ENCODE measurements around the gene CCND3. TPM values are rescaled to one million over a fixed set of nuclear protein-coding genes. Genes with fewer than 3 reads are reported as not detected.

CCND3 gene
- total RNA-seq, 1 donor from 2014 or later, result 37.2 TPM

DNA sequence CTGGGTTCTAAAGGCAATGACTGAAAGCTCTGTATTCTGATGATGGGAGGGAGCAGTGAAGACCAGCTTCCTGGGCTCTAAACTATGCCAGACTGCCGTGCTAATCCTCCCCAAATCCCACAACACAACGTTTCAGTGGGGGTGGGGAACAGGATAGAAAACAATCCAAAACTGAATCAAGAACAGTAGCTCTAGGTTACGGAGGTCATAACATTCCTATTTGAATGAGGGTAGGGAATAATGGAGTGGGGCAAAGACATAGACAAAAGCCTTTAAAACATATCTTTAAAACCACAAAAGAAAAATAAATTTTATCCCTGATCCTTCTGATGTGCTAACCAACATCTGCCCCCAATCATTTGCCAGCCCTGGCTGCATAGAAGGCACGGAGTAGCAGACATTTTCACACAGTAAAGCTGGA lies 54.3 kb downstream of the CCND3 start:
- H3K36me3 Mint-ChIP-seq, result no peaks in the 10 kb centered on the region
- H3K4me3 Mint-ChIP-seq, result no peak overlapping the region
- no peaks in the 10 kb centered on the region for H3K27me3 Mint-ChIP-seq (ENCODE audit: low read depth)
- no peaks in the 10 kb centered on the region for H3K9me3 Mint-ChIP-seq
- H3K27ac Mint-ChIP-seq, result no peak overlapping the region
- peaks cover 2% of the 10 kb centered on the region for H3K4me1 Mint-ChIP-seq
- TF ChIP-seq, protein P1, sequence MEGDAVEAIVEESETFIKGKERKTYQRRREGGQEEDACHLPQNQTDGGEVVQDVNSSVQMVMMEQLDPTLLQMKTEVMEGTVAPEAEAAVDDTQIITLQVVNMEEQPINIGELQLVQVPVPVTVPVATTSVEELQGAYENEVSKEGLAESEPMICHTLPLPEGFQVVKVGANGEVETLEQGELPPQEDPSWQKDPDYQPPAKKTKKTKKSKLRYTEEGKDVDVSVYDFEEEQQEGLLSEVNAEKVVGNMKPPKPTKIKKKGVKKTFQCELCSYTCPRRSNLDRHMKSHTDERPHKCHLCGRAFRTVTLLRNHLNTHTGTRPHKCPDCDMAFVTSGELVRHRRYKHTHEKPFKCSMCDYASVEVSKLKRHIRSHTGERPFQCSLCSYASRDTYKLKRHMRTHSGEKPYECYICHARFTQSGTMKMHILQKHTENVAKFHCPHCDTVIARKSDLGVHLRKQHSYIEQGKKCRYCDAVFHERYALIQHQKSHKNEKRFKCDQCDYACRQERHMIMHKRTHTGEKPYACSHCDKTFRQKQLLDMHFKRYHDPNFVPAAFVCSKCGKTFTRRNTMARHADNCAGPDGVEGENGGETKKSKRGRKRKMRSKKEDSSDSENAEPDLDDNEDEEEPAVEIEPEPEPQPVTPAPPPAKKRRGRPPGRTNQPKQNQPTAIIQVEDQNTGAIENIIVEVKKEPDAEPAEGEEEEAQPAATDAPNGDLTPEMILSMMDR (IDR thresholded peaks at IDR 0.05; ENCODE audit: unreplicated experiment), result no peak
- DNase-seq (ENCODE audit: low spot score in 2 of 2, unreplicated experiment in 2 of 2), result no peak

GRCh38 chr6:41885930-41886329 lies 55.7 kb downstream of the CCND3 start:
- Mint-ChIP-seq H3K9me3 (no peaks in the 10 kb centered on the region), H3K4me3 (no peak overlapping the region), H3K4me1 (peaks cover 2% of the 10 kb centered on the region), H3K27ac (no peak overlapping the region), H3K36me3 (no peaks in the 10 kb centered on the region), H3K27me3 (ENCODE audit: low read depth) (no peaks in the 10 kb centered on the region)
- TF ChIP-seq, protein P1 (IDR thresholded peaks at IDR 0.05; ENCODE audit: unreplicated experiment), result no peak
- DNase-seq (ENCODE audit: low spot score in 2 of 2, unreplicated experiment in 2 of 2), result no peak

- no peak for DNase-seq (ENCODE audit: low spot score in 2 of 2, unreplicated experiment in 2 of 2)
- TF ChIP-seq, protein P1 (IDR thresholded peaks at IDR 0.05; ENCODE audit: unreplicated experiment), result no peak
- no peak overlapping the region for H3K4me3 Mint-ChIP-seq
- peaks cover 2% of the 10 kb centered on the region for H3K4me1 Mint-ChIP-seq
- H3K9me3 Mint-ChIP-seq, result no peaks in the 10 kb centered on the region
- no peaks in the 10 kb centered on the region for H3K27me3 Mint-ChIP-seq (ENCODE audit: low read depth)
- no peaks in the 10 kb centered on the region for H3K36me3 Mint-ChIP-seq
- H3K27ac Mint-ChIP-seq, result no peak overlapping the region
Observed at GRCh38 chr6:41884957-41885356, 56.7 kb downstream of the CCND3 start.

Other genes starting within 250 kb of the CCND3 start
- gene TFEB, start 206.2 kb downstream of the CCND3 start, total RNA-seq, result 3.2 to 4.4 TPM (median 3.8 TPM) in 3 replicates
- not detected in 3 replicates for gene PGC, start 194.4 kb downstream of the CCND3 start, total RNA-seq
- gene FRS3, start 161.9 kb downstream of the CCND3 start, total RNA-seq, result 5.8 to 6.8 TPM (median 6.3 TPM) in 3 replicates
- 4.5 to 8.1 TPM (median 6.6 TPM) in 3 replicates for gene PRICKLE4, start 161.0 kb downstream of the CCND3 start, total RNA-seq
- gene TOMM6, start 154.1 kb downstream of the CCND3 start, total RNA-seq, result 151 to 168 TPM (median 158 TPM) in 3 replicates
- gene USP49, start 46.4 kb downstream of the CCND3 start, total RNA-seq, result 12.0 to 13.8 TPM (median 12.1 TPM) in 3 replicates
- 24.1 to 25.1 TPM (median 25.1 TPM) in 3 replicates for gene MED20, start 20.7 kb downstream of the CCND3 start, total RNA-seq
- gene BYSL, start 20.3 kb downstream of the CCND3 start, total RNA-seq, result 32.7 to 36.5 TPM (median 32.8 TPM) in 3 replicates
- 32.1 to 38.9 TPM (median 36.5 TPM) in 3 replicates for gene TAF8, start 108.7 kb upstream of the CCND3 start, total RNA-seq
- gene C6orf132, start 200.8 kb upstream of the CCND3 start, total RNA-seq, result 22.4 to 23.9 TPM (median 22.5 TPM) in 3 replicates
- gene GUCA1A, start 231.6 kb upstream of the CCND3 start, total RNA-seq, result 0.91 to 1.3 TPM (median 0.92 TPM) in 3 replicates